Progenitor cell of endocrine pancreas (in vitro differentiated cells): ENCODE measurements around the gene MEIKIN. TPM values are rescaled to one million over a fixed set of nuclear protein-coding genes. Genes with fewer than 3 reads are reported as not detected.

Experiments used
- DNase-seq: peaks from one replicate; pipeline ENCODE4 v3.0.0; 2021; ENCODE audit warnings: low spot score; ENCODE audit not compliant: unreplicated experiment
- H3K27ac Mint-ChIP-seq: 2 replicates; pipeline ENCODE4 v1.8.0; 2021; ENCODE audit warnings: mild to moderate bottlenecking, moderate library complexity, mixed read lengths
- H3K27me3 Mint-ChIP-seq: 2 replicates; pipeline ENCODE4 v1.8.0; 2021; ENCODE audit warnings: mixed read lengths
- H3K36me3 Mint-ChIP-seq: 2 replicates; pipeline ENCODE4 v1.8.0; 2022; ENCODE audit warnings: mixed read lengths; ENCODE audit not compliant: insufficient read depth
- H3K4me1 Mint-ChIP-seq: 2 replicates; pipeline ENCODE4 v1.8.0; 2021; ENCODE audit warnings: low read depth, mixed read lengths
- H3K4me3 Mint-ChIP-seq: 2 replicates; pipeline ENCODE4 v1.8.0; 2021; ENCODE audit warnings: low read depth, mild to moderate bottlenecking, moderate library complexity, mixed read lengths
- H3K9me3 Mint-ChIP-seq: 2 replicates; pipeline ENCODE4 v1.8.0; 2021; ENCODE audit warnings: low read depth, mixed read lengths
- total RNA-seq: library from RNA; stranded (reverse); gene quantifications from 2 replicates; pipeline ENCODE4 v1.2.1, GENCODE V29; 2021
- TF ChIP-seq, protein P1 (sequence below): fragments of 200-600 bp; sonication (generic); IDR thresholded peaks from one replicate; pipeline ENCODE4 v1.5.0; 2021; ENCODE audit warnings: antibody characterized with exemption, mild to moderate bottlenecking; ENCODE audit not compliant: unreplicated experiment

MEIKIN gene
- total RNA-seq, 1 donor from 2014 or later, result not detected

DNA sequence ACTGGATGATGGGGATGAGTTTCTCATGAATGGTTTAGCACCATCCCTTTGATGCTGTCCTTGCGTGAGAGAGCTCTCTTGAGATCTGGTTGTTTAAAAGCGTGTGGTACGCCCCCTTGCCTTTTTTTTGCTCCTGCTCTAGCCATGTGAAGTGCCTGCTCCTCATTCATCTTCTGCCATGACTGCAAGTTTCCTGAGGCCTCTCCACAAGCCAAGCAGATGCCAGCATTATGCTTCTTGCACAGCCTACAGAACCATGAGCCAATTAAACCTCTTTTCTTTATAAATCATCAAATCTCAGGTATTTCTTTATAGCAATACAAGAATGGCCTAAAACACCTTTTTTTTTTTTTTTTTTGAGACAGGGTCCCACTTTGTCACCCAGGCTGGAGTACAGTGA lies 181.5 kb downstream of the MEIKIN start:
- Mint-ChIP-seq H3K4me1 (peaks cover 4% of the 10 kb centered on the region), H3K27me3 (no peaks in the 10 kb centered on the region), H3K9me3 (peaks cover 14% of the 10 kb centered on the region), H3K27ac (no peak overlapping the region), H3K4me3 (no peak overlapping the region), H3K36me3 (peaks cover 21% of the 10 kb centered on the region)
- TF ChIP-seq, protein P1, sequence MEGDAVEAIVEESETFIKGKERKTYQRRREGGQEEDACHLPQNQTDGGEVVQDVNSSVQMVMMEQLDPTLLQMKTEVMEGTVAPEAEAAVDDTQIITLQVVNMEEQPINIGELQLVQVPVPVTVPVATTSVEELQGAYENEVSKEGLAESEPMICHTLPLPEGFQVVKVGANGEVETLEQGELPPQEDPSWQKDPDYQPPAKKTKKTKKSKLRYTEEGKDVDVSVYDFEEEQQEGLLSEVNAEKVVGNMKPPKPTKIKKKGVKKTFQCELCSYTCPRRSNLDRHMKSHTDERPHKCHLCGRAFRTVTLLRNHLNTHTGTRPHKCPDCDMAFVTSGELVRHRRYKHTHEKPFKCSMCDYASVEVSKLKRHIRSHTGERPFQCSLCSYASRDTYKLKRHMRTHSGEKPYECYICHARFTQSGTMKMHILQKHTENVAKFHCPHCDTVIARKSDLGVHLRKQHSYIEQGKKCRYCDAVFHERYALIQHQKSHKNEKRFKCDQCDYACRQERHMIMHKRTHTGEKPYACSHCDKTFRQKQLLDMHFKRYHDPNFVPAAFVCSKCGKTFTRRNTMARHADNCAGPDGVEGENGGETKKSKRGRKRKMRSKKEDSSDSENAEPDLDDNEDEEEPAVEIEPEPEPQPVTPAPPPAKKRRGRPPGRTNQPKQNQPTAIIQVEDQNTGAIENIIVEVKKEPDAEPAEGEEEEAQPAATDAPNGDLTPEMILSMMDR, result no peak
- DNase-seq, result no peak

DNA sequence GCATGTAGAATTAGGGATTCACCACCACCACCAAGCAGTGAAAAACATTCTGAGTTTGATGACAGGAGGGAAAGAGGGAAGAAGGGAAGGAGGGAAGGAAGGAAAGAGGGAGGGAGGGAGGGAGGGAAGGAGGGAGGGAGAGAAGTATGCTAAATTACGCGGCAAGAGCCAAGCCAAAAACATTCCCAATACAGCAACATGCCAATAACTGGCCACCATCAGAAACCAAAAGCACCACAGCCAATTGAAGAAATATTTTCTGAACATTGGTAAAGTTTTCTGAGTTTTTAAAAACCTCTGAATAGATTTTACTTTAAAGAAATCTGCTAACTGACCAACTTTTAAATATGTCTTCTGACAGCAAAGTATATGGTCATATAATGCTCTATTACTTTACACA lies 184.7 kb downstream of the MEIKIN start:
- peaks cover 19% of the 10 kb centered on the region for H3K36me3 Mint-ChIP-seq
- peaks cover 7% of the 10 kb centered on the region for H3K4me1 Mint-ChIP-seq
- no peak overlapping the region for H3K4me3 Mint-ChIP-seq
- H3K27ac Mint-ChIP-seq, result no peak overlapping the region
- TF ChIP-seq, protein P1, result no peak
- H3K27me3 Mint-ChIP-seq, result no peaks in the 10 kb centered on the region
- no peak for DNase-seq
- peaks cover 11% of the 10 kb centered on the region for H3K9me3 Mint-ChIP-seq

GRCh38 chr5:131759704-131760103 lies 185.8 kb downstream of the MEIKIN start:
- TF ChIP-seq, protein P1, result no peak
- H3K4me3 Mint-ChIP-seq, result no peak overlapping the region
- no peaks in the 10 kb centered on the region for H3K27me3 Mint-ChIP-seq
- peaks cover 8% of the 10 kb centered on the region for H3K4me1 Mint-ChIP-seq
- H3K36me3 Mint-ChIP-seq, result peaks cover 12% of the 10 kb centered on the region
- no peak for DNase-seq
- no peak overlapping the region for H3K27ac Mint-ChIP-seq
- H3K9me3 Mint-ChIP-seq, result peaks cover 11% of the 10 kb centered on the region

- TF ChIP-seq, protein P1, result no peak
- no peak overlapping the region for H3K27ac Mint-ChIP-seq
- H3K4me3 Mint-ChIP-seq, result no peak overlapping the region
- no peak for DNase-seq
- H3K27me3 Mint-ChIP-seq, result no peaks in the 10 kb centered on the region
- H3K4me1 Mint-ChIP-seq, result peaks cover 9% of the 10 kb centered on the region
- peaks cover 8% of the 10 kb centered on the region for H3K36me3 Mint-ChIP-seq
- peaks cover 11% of the 10 kb centered on the region for H3K9me3 Mint-ChIP-seq
Measured at GRCh38 chr5:131758520-131758900, 187.0 kb downstream of the MEIKIN start.

GRCh38 chr5:131757830-131758519 lies 187.5 kb downstream of the MEIKIN start:
- Mint-ChIP-seq H3K4me1 (peaks cover 9% of the 10 kb centered on the region), H3K9me3 (peaks cover 14% of the 10 kb centered on the region), H3K27me3 (no peaks in the 10 kb centered on the region), H3K27ac (no peak overlapping the region), H3K36me3 (peaks cover 8% of the 10 kb centered on the region), H3K4me3 (no peak overlapping the region)
- no peak for DNase-seq
- TF ChIP-seq, protein P1, result no peak

Other genes with a start within 250 kb of the MEIKIN start
- gene FNIP1, start 148.6 kb downstream of the MEIKIN start, total RNA-seq, result 28.8 and 28.9 TPM in 2 replicates
- gene ACSL6, start 66.0 kb upstream of the MEIKIN start, total RNA-seq, result 0.19 and 0.36 TPM in 2 replicates
- not detected in 2 replicates for gene IL3, start 115.0 kb upstream of the MEIKIN start, total RNA-seq
- gene CSF2, start 128.1 kb upstream of the MEIKIN start, total RNA-seq, result not detected in 2 replicates